Panc1 (cell line): ENCODE data around the gene KRT6C. TPM values are rescaled to one million over a fixed set of nuclear protein-coding genes. Genes with fewer than 3 reads are reported as not detected.

ENCODE experiments used
- ATAC-seq: fragments of 200-7000 bp; cut with Tn5 transposase; 2 replicates; pipeline ENCODE4 v1.9.1; 2020; ENCODE audit warnings: mild to moderate bottlenecking, moderate library complexity
- BruUV-seq: library from RNA; stranded (reverse); fragments of 400-500 nt; replicated peaks from 2 replicates; lab custom pipeline; 2021; lab: Mats Ljungman, UMichigan
- CTCF ChIA-PET: fragments of 300-600 bp; sonication (Branson Sonifier 250); formaldehyde crosslinking; loops from one replicate; lab custom pipeline; 2022; ENCODE audit warnings: antibody characterized with exemption; lab: Charles Lee
- POLR2A ChIA-PET: fragments of 300-600 bp; sonication (Branson Sonifier 250); formaldehyde crosslinking; loops from one replicate; lab custom pipeline; 2022; ENCODE audit warnings: antibody characterized with exemption; lab: Charles Lee
- DNase-seq: peaks from one replicate; pipeline ENCODE4 v3.0.0-alpha.2; 2010; ENCODE audit warnings: low read depth, low spot score
- H3K27ac ChIP-seq: 2 replicates; pipeline ENCODE4 v1.5.1; 2011; ENCODE audit warnings: mild to moderate bottlenecking, low read length, inconsistent platforms
- H3K27me3 ChIP-seq: fragments of 200-500 bp; sonication (Bioruptor generic); 2 replicates; pipeline ENCODE4 v1.6.0; 2014; ENCODE audit warnings: low read length, inconsistent platforms; ENCODE audit not compliant: control insufficient read depth, insufficient read depth
- H3K36me3 ChIP-seq: fragments of 200-500 bp; sonication (Bioruptor generic); 2 replicates; pipeline ENCODE4 v1.5.1; 2014; ENCODE audit warnings: inconsistent platforms, mild to moderate bottlenecking, low read length, moderate library complexity; ENCODE audit not compliant: control insufficient read depth, insufficient read depth
- H3K4me1 ChIP-seq: 2 replicates; pipeline ENCODE4 v1.5.1; 2011; ENCODE audit warnings: inconsistent platforms, mild to moderate bottlenecking, low read length, moderate library complexity; ENCODE audit not compliant: control insufficient read depth, insufficient read depth
- H3K4me3 ChIP-seq, 2 experiments: 2 replicates each; pipeline ENCODE4 v1.5.1; 2011 to 2012; ENCODE audit warnings: low read depth in 2 of 2, low read length in 2 of 2, mild to moderate bottlenecking in 2 of 2, inconsistent platforms in 1 of 2, moderate library complexity in 1 of 2
- H3K9me3 ChIP-seq: fragments of 200-500 bp; sonication (Bioruptor generic); 2 replicates; pipeline ENCODE4 v1.5.1; 2014; ENCODE audit warnings: low read depth, mild to moderate bottlenecking, inconsistent platforms, low read length, moderate library complexity; ENCODE audit not compliant: control insufficient read depth, insufficient read depth
- CTCF ChIP-seq: fragments of 450-650 bp; IDR thresholded peaks from 2 replicates; pipeline ENCODE4 v1.5.1; 2017; ENCODE audit warnings: mild to moderate bottlenecking
- POLR2AphosphoS5 ChIP-seq: IDR thresholded peaks from 2 replicates; pipeline ENCODE4 v1.6.1; 2012; ENCODE audit warnings: mild to moderate bottlenecking, low read depth, low read length, moderate library complexity
- REST ChIP-seq, 2 experiments: IDR thresholded peaks; 2 replicates each; pipeline ENCODE4 v1.6.1; 2011 to 2012; ENCODE audit warnings: low read depth in 2 of 2, control low read depth in 1 of 2, low read length in 1 of 2, mild to moderate bottlenecking in 1 of 2, moderate library complexity in 1 of 2; ENCODE audit not compliant: insufficient read depth in 1 of 2
- SIN3A ChIP-seq: IDR thresholded peaks from 2 replicates; pipeline ENCODE4 v1.6.1; 2012; ENCODE audit warnings: low read depth, mild to moderate bottlenecking, low read length, moderate library complexity, borderline replicate concordance; ENCODE audit not compliant: insufficient read depth
- TCF7L2 ChIP-seq: IDR thresholded peaks from 2 replicates; pipeline ENCODE4 v1.6.1; 2011; ENCODE audit warnings: mild to moderate bottlenecking, low read depth, low read length, inconsistent platforms
- in situ Hi-C: cut with HindIII; loops from 2 replicates; pipeline ENCODE4 v1.10.0; 2016; ENCODE audit warnings: low sequenced_read_pairs, low pct_unique_long_range_greater_than_20kb
- intact Hi-C: fragments of 100-400 bp; cut with micrococcal nuclease; formaldehyde crosslinking; loops from one replicate; pipeline ENCODE4 v1.10.0; 2022; ENCODE audit not compliant: unreplicated experiment
- total RNA-seq: library from RNA; stranded (reverse); gene quantifications from one replicate; pipeline ENCODE4 v1.2.1, GENCODE V29; 2021; ENCODE audit not compliant: unreplicated experiment

Gene KRT6C
- total RNA-seq, 1 experiment from 2014 or later: not detected

GRCh38 chr12:52469853-52470252, 3.8 kb downstream of the KRT6C start:
- BruUV-seq: no TSS peak
- intact Hi-C loops (loop anchor here (2.0 kb wide), 1 partner anchor 19 kb away; no protein-coding TSS in a partner anchor), in situ Hi-C loops (no loop called here)
- Histone ChIP-seq H3K4me1 (no peaks in the 10 kb centered on the region), H3K4me3 (no peak overlapping the region), H3K9me3 (no peaks in the 10 kb centered on the region), H3K36me3 (no peaks in the 10 kb centered on the region), H3K27ac (no peak overlapping the region), H3K27me3 (no peaks in the 10 kb centered on the region; the same call in 1 of the 2 replicates)
- ChIA-PET POLR2A (interaction anchor here (0.6 kb wide), 1 partner anchor 22 kb away, joined by 3 read pairs; no protein-coding TSS in a partner anchor), CTCF (no interaction called here)
- no peak for TF ChIP-seq POLR2AphosphoS5
- DNase-seq: no peak
- no peak for ATAC-seq

GRCh38 chr12:52464897-52465296, 8.7 kb downstream of the KRT6C start:
- DNase-seq (no peak), ATAC-seq (no peak)
- no peak for TF ChIP-seq POLR2AphosphoS5
- no peak for TF ChIP-seq SIN3A
- TF ChIP-seq CTCF: no peak
- TF ChIP-seq TCF7L2: no peak
- no peak for TF ChIP-seq REST (IDR thresholded peaks at IDR 0.05; ENCODE audit: insufficient read depth in 1 of 2, low read depth in 2 of 2, low read length in 1 of 2)
- Histone ChIP-seq H3K9me3 (no peaks in the 10 kb centered on the region), H3K4me1 (no peaks in the 10 kb centered on the region), H3K27ac (no peak overlapping the region), H3K27me3 (peaks cover 2% of the 10 kb centered on the region), H3K36me3 (no peaks in the 10 kb centered on the region), H3K4me3 (no peak overlapping the region)
- in situ Hi-C loops: no loop called here
- intact Hi-C loops: no loop called here
- BruUV-seq: no TSS peak
- CTCF ChIA-PET: no interaction called here
- POLR2A ChIA-PET: no interaction called here

GRCh38 chr12:52461693-52462092, 11.9 kb downstream of the KRT6C start:
- Histone ChIP-seq H3K36me3 (no peaks in the 10 kb centered on the region), H3K4me1 (no peaks in the 10 kb centered on the region), H3K4me3 (no peak overlapping the region), H3K27me3 (peaks cover 2% of the 10 kb centered on the region; the same call in 1 of the 2 replicates), H3K9me3 (no peaks in the 10 kb centered on the region), H3K27ac (no peak overlapping the region)
- CTCF ChIA-PET: no interaction called here
- TF ChIP-seq REST (IDR thresholded peaks at IDR 0.05; ENCODE audit: insufficient read depth in 1 of 2, low read depth in 2 of 2, low read length in 1 of 2): no peak
- TF ChIP-seq POLR2AphosphoS5: no peak
- no peak for TF ChIP-seq CTCF
- intact Hi-C loops (no loop called here), in situ Hi-C loops (no loop called here)
- BruUV-seq: no TSS peak
- DNase-seq (no peak), ATAC-seq (no peak)
- POLR2A ChIA-PET: interaction anchor here (0.7 kb wide), 1 partner anchor 85 kb away, joined by 4 read pairs; no protein-coding TSS in a partner anchor
